Lower leg skin (tissue), 3 donors: ENCODE data around the gene RGS16.

Source experiments
- POLR2A ChIP-seq, 2 donors: fragments of 450-650 bp; IDR thresholded peaks; one replicate each; pipeline ENCODE4 v1.6.1; 2016 to 2017; ENCODE audit warnings: antibody characterized with exemption in 2 of 2, mild to moderate bottlenecking in 1 of 2, moderate library complexity in 1 of 2
- TF ChIP-seq, protein P1 (sequence below), 3 donors: fragments of 450-650 bp; IDR thresholded peaks; one replicate each; pipeline ENCODE4 v1.5.1; 2016; ENCODE audit warnings: antibody characterized with exemption in 3 of 3, mild to moderate bottlenecking in 3 of 3, moderate library complexity in 2 of 3

DNA sequence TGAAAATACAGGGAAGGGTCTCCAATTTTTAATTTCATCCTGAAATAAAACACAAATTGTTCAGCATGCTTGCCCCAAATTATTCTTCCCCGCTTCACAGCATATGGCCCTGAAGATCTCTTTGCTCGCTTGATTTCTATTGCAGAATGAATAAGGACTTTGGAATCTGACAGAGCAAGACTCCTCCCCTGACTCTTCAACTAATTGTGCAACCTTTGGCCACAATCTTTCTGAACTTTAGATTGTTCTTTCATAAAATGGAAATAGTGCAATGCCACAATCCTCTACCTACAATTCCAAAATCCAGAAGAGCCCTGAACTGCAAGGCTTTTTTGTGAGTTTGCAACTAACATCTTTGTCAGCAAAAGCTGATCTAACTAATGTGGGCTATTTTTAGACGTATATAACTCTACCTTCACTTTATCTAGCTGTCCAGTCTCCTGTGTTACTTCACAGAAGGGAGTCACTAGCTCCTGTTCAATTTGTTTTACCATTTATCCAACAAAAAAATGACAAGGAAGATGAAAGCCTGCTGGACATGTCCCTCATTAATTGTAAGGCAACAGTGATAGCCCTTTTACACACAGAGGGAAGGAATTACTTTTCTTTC is 28.5 kb downstream of the RGS16 start:
- TF ChIP-seq POLR2A (IDR thresholded peaks at IDR 0.05): no peak
- TF ChIP-seq, protein P1, sequence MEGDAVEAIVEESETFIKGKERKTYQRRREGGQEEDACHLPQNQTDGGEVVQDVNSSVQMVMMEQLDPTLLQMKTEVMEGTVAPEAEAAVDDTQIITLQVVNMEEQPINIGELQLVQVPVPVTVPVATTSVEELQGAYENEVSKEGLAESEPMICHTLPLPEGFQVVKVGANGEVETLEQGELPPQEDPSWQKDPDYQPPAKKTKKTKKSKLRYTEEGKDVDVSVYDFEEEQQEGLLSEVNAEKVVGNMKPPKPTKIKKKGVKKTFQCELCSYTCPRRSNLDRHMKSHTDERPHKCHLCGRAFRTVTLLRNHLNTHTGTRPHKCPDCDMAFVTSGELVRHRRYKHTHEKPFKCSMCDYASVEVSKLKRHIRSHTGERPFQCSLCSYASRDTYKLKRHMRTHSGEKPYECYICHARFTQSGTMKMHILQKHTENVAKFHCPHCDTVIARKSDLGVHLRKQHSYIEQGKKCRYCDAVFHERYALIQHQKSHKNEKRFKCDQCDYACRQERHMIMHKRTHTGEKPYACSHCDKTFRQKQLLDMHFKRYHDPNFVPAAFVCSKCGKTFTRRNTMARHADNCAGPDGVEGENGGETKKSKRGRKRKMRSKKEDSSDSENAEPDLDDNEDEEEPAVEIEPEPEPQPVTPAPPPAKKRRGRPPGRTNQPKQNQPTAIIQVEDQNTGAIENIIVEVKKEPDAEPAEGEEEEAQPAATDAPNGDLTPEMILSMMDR (IDR thresholded peaks at IDR 0.05): no peak
